DOHH2 (cell line): ENCODE results near the gene CACNA1I.

Experiments
- H3F3A ChIP-seq: fragments of 200-600 bp; sonication (generic), shearing (Covaris generic); 2 replicates; pipeline ENCODE4 v1.6.0; 2016; ENCODE audit warnings: antibody characterized with exemption, mild to moderate bottlenecking; ENCODE audit not compliant: control insufficient read depth, insufficient read depth
- H3K27ac ChIP-seq: fragments of 200-600 bp; sonication (generic); 2 replicates; pipeline ENCODE4 v1.5.1; 2014; ENCODE audit warnings: low read depth, mild to moderate bottlenecking, low read length, moderate library complexity
- H3K27me3 ChIP-seq: fragments of 200-600 bp; sonication (generic); 2 replicates; pipeline ENCODE4 v1.6.1; 2014; ENCODE audit warnings: mild to moderate bottlenecking, low read length, mixed read lengths; ENCODE audit not compliant: control insufficient read depth
- H3K36me3 ChIP-seq: fragments of 200-600 bp; sonication (generic); 2 replicates; pipeline ENCODE4 v1.6.1; 2014; ENCODE audit warnings: mild to moderate bottlenecking, low read length, moderate library complexity, mixed read lengths; ENCODE audit not compliant: control insufficient read depth
- H3K4me1 ChIP-seq: fragments of 200-600 bp; sonication (generic); 2 replicates; pipeline ENCODE4 v1.6.1; 2014; ENCODE audit warnings: mild to moderate bottlenecking, low read length, mixed read lengths; ENCODE audit not compliant: control insufficient read depth
- H3K4me2 ChIP-seq: fragments of 200-600 bp; sonication (generic); 2 replicates; pipeline ENCODE4 v1.6.0; 2014; ENCODE audit warnings: mild to moderate bottlenecking, low read length, moderate library complexity
- H3K4me3 ChIP-seq: fragments of 200-600 bp; sonication (generic); 2 replicates; pipeline ENCODE4 v1.5.1; 2014; ENCODE audit warnings: mild to moderate bottlenecking, low read length, mixed read lengths
- H3K79me2 ChIP-seq: fragments of 200-600 bp; sonication (generic); 2 replicates; pipeline ENCODE4 v1.6.1; 2014; ENCODE audit warnings: mild to moderate bottlenecking, low read length, mixed read lengths; ENCODE audit not compliant: control insufficient read depth
- H3K9me2 ChIP-seq: fragments of 200-600 bp; sonication (generic); replicated peaks from 2 replicates; pipeline ENCODE4 v1.6.1; 2014; ENCODE audit warnings: mild to moderate bottlenecking, low read length, mixed read lengths; ENCODE audit not compliant: control insufficient read depth
- H3K9me3 ChIP-seq: fragments of 200-600 bp; sonication (generic); 2 replicates; pipeline ENCODE4 v1.6.1; 2014; ENCODE audit warnings: antibody characterized with exemption, low read length, mixed read lengths; ENCODE audit not compliant: control insufficient read depth, insufficient read depth
- H4K20me1 ChIP-seq: fragments of 200-600 bp; sonication (generic); 2 replicates; pipeline ENCODE4 v1.6.0; 2014; ENCODE audit warnings: low read depth, mild to moderate bottlenecking, antibody characterized with exemption, low read length, moderate library complexity; ENCODE audit not compliant: control insufficient read depth, insufficient read depth
- CTCF ChIP-seq: fragments of 200-600 bp; sonication (generic); IDR thresholded peaks from one replicate; pipeline ENCODE4 v1.5.1; 2014; ENCODE audit warnings: antibody characterized with exemption, mild to moderate bottlenecking, low read depth, low read length; ENCODE audit not compliant: poor library complexity, severe bottlenecking
- EZH2phosphoT487 ChIP-seq: fragments of 200-600 bp; sonication (generic); IDR thresholded peaks from 2 replicates; pipeline ENCODE4 v1.6.1; 2017; ENCODE audit warnings: borderline replicate concordance, mild to moderate bottlenecking, antibody characterized with exemption, low read length, moderate library complexity, mixed read lengths

The CACNA1I gene

DNA sequence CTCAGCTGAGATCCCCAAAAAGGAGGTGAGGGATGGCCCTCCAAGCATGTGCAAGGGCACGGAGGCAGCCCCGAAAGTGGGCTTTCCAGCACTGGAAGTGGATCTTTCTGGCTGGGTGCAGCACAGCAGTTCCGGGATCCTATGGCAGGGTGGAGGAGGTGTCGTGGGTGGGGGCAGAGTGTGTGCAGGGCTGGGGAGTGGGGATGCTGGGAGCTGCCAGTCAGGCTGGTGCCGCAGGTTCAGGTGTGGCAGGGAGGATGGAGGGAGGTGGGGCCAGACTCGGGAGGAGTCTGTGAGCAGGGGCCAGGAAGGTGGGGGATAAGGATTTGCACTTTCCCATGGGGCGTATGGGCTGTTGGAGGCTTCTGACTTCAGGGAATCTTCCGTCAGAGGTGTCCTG, 60.2 kb downstream of the CACNA1I start:
- Histone ChIP-seq H3K4me3 (no peak overlapping the region), H3K9me3 (no peaks in the 10 kb centered on the region), H3K4me2 (no peak overlapping the region), H3K27me3 (no peaks in the 10 kb centered on the region; the same call in 1 of the 2 replicates), H3K9me2 (no peaks in the 10 kb centered on the region), H3K4me1 (no peaks in the 10 kb centered on the region), H4K20me1 (no peaks in the 10 kb centered on the region), H3F3A (no peaks in the 10 kb centered on the region), H3K27ac (no peak overlapping the region), H3K36me3 (no peaks in the 10 kb centered on the region), H3K79me2 (no peaks in the 10 kb centered on the region)
- no peak for TF ChIP-seq CTCF
- no peak for TF ChIP-seq EZH2phosphoT487

DNA sequence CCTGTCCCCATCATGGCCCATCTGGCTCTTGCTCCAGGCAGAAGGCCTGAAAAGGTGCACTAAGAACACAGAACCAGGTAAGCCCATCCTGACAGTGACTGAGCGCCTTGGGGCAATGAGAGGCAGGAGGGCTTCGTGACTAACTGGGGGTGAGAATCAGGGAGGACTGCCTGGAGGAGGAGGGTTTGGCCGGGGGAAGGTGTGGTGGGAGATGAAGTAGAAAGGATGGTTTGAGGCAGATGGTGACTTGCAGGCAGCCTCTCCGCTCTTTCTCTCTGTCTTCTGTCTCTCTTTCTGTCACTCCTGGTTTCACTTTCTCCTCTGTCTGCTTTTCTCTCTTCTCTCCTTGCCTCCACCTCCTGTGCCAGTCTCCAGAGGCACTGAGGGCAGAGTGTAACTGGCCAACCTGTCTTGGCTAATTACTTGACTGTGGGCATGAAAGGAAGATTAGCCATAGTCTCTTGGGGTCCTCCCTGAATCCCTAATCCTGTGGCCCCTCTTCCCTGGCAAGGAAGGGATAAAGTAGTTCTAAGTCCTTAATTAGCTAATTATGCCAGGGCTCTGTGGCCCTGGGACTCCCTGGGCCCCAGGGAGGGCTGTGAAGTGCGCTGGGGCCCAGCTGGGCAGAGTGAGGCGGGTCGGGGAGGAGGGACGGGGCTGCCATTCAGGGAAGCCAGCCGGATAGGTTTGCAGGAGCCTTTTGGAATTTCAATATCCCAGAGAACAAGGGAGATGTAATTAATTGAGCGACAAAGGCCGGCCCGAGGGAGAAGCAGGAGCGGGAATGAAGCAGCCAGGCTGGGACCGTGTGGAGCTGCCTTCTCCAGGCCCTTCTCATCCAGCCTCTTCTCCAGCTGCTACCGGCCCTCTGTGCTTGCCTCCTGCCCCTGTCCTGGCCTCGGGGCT, 61.1 kb downstream of the CACNA1I start:
- no peaks in the 10 kb centered on the region for H3F3A ChIP-seq
- TF ChIP-seq EZH2phosphoT487 (no peak), CTCF (no peak)
- H4K20me1 ChIP-seq, result no peaks in the 10 kb centered on the region
- no peaks in the 10 kb centered on the region for H3K36me3 ChIP-seq
- H3K4me1 ChIP-seq, result no peaks in the 10 kb centered on the region
- no peak overlapping the region for H3K4me2 ChIP-seq
- no peaks in the 10 kb centered on the region for H3K9me2 ChIP-seq
- H3K9me3 ChIP-seq, result no peaks in the 10 kb centered on the region
- no peak overlapping the region for H3K27ac ChIP-seq
- H3K79me2 ChIP-seq, result no peaks in the 10 kb centered on the region
- no peaks in the 10 kb centered on the region; the same call in 1 of the 2 replicates for H3K27me3 ChIP-seq
- H3K4me3 ChIP-seq, result no peak overlapping the region

- H3K4me2 ChIP-seq, result no peak overlapping the region
- no peaks in the 10 kb centered on the region; the same call in 1 of the 2 replicates for H3K27me3 ChIP-seq
- H3K4me1 ChIP-seq, result no peaks in the 10 kb centered on the region
- no peaks in the 10 kb centered on the region for H3K36me3 ChIP-seq
- H3K4me3 ChIP-seq, result no peak overlapping the region
- H3F3A ChIP-seq, result no peaks in the 10 kb centered on the region
- H4K20me1 ChIP-seq, result no peaks in the 10 kb centered on the region
- no peak for TF ChIP-seq CTCF
- TF ChIP-seq EZH2phosphoT487, result no peak
- H3K9me2 ChIP-seq, result no peaks in the 10 kb centered on the region
- no peak overlapping the region for H3K27ac ChIP-seq
- H3K79me2 ChIP-seq, result no peaks in the 10 kb centered on the region
- no peaks in the 10 kb centered on the region for H3K9me3 ChIP-seq
Measured at GRCh38 chr22:39634530-39635405, 64.2 kb downstream of the CACNA1I start.
